Smooth muscle cell (in vitro differentiated cells): ENCODE data around the gene GSTM3. TPM values are rescaled to one million over a fixed set of nuclear protein-coding genes. Genes with fewer than 3 reads are reported as not detected.

Source experiments
- DNase-seq: peaks from one replicate; lab custom pipeline; 2025; ENCODE audit not compliant: unreplicated experiment; lab: John Stamatoyannopoulos, UW
- H2AFZ ChIP-seq: fragments of 200-600 bp; sonication (generic); 2 replicates; pipeline ENCODE4 v1.6.0; 2016; ENCODE audit warnings: antibody characterized with exemption, low read depth, mild to moderate bottlenecking
- H3F3A ChIP-seq: fragments of 200-600 bp; sonication (generic); 2 replicates; pipeline ENCODE4 v1.6.0; 2017; ENCODE audit warnings: antibody characterized with exemption, low read depth
- H3K27ac ChIP-seq: fragments of 200-600 bp; sonication (generic); 2 replicates; pipeline ENCODE4 v1.5.1; 2016; ENCODE audit warnings: low read depth, mild to moderate bottlenecking
- H3K27me3 ChIP-seq: fragments of 200-600 bp; sonication (generic); 2 replicates; pipeline ENCODE4 v1.6.1; 2016; ENCODE audit warnings: low read depth, mild to moderate bottlenecking
- H3K36me3 ChIP-seq: fragments of 200-600 bp; sonication (generic); 2 replicates; pipeline ENCODE4 v1.5.1; 2016; ENCODE audit warnings: low read depth
- H3K4me1 ChIP-seq: fragments of 200-600 bp; sonication (generic); 2 replicates; pipeline ENCODE4 v1.5.1; 2016; ENCODE audit warnings: low read depth
- H3K4me2 ChIP-seq: fragments of 200-600 bp; sonication (generic); 2 replicates; pipeline ENCODE4 v1.6.0; 2016; ENCODE audit warnings: mild to moderate bottlenecking
- H3K4me3 ChIP-seq: fragments of 200-600 bp; sonication (generic); 2 replicates; pipeline ENCODE4 v1.5.1; 2016; ENCODE audit warnings: mild to moderate bottlenecking
- H3K79me2 ChIP-seq: fragments of 200-600 bp; sonication (generic); 2 replicates; pipeline ENCODE4 v1.6.0; 2016; ENCODE audit warnings: low read depth, mild to moderate bottlenecking
- H3K9ac ChIP-seq: fragments of 200-600 bp; sonication (generic); 2 replicates; pipeline ENCODE4 v1.6.0; 2016; ENCODE audit warnings: low read depth
- H3K9me3 ChIP-seq: fragments of 200-600 bp; sonication (generic); replicated peaks from 2 replicates; pipeline ENCODE4 v1.5.1; 2016; ENCODE audit warnings: low read depth
- H4K20me1 ChIP-seq: fragments of 200-600 bp; sonication (generic); 2 replicates; pipeline ENCODE4 v1.6.0; 2016; ENCODE audit warnings: low read depth
- CTCF ChIP-seq: fragments of 200-600 bp; sonication (generic); IDR thresholded peaks from 2 replicates; pipeline ENCODE4 v1.5.1; 2017; ENCODE audit warnings: borderline replicate concordance, mild to moderate bottlenecking, antibody characterized with exemption; ENCODE audit not compliant: insufficient read depth, poor library complexity, severe bottlenecking
- WGBS: methylation state at CpG from one replicate; pipeline ENCODE4 v1.1.7; 2016; ENCODE audit warnings: low lambda C conversion rate; 5-methylcytosine and 5-hydroxymethylcytosine counted together
- polyA plus RNA-seq: library from polyadenylated mRNA; unstranded; fragments of >200 nt; fragmentation: Nextera tagmentation; extraction: Ambion mirVana; gene quantifications from 2 replicates; pipeline ENCODE4 v1.2.1, GENCODE V29; 2016
- total RNA-seq: library from RNA; depleted of rRNA; stranded (reverse); fragments of >200 nt; gene quantifications from 2 replicates; pipeline ENCODE4 v1.2.3, GENCODE V29; 2014

The GSTM3 gene
- total and polyA plus RNA-seq, 2 experiments from 2014 or later, result 153 to 218 TPM

GRCh38 chr1:109739738-109740614, 862 bp downstream of the GSTM3 start:
- Histone ChIP-seq H3K27me3 (no peaks in the 10 kb centered on the region), H3K4me1 (peaks cover 11% of the 10 kb centered on the region), H3K9me3 (no peaks in the 10 kb centered on the region), H3K4me3 (peak overlapping the region; percentile 87), H4K20me1 (no peaks in the 10 kb centered on the region), H3K9ac (peak overlapping the region; percentile 90), H3K27ac (peak overlapping the region; percentile 81), H3K36me3 (peaks cover 4% of the 10 kb centered on the region), H3K79me2 (peaks cover 5% of the 10 kb centered on the region), H2AFZ (peak overlapping the region; percentile 94), H3K4me2 (peak overlapping the region; percentile 98), H3F3A (no peaks in the 10 kb centered on the region)
- TF ChIP-seq CTCF, result no peak
- DNase-seq, result peak; percentile 72
- WGBS, result 1% methylated on average over 70 of the region's 86 CpGs

- no peak for DNase-seq
- no peak for TF ChIP-seq CTCF
- Histone ChIP-seq H3K27me3 (no peaks in the 10 kb centered on the region), H3K9me3 (no peaks in the 10 kb centered on the region), H3K4me2 (no peak overlapping the region), H4K20me1 (no peaks in the 10 kb centered on the region), H3K9ac (no peak overlapping the region), H3K79me2 (no peaks in the 10 kb centered on the region), H2AFZ (no peak overlapping the region), H3K36me3 (peaks cover 4% of the 10 kb centered on the region), H3K4me3 (peak overlapping the region; percentile 10), H3K4me1 (no peaks in the 10 kb centered on the region), H3F3A (no peaks in the 10 kb centered on the region), H3K27ac (no peak overlapping the region)
- 92% methylated on average over 4 of the region's 4 CpGs for WGBS
Measured at GRCh38 chr1:109733236-109733870, 7.5 kb downstream of the GSTM3 start.

- Histone ChIP-seq H3K79me2 (no peaks in the 10 kb centered on the region), H3K27me3 (no peaks in the 10 kb centered on the region), H3K9me3 (no peaks in the 10 kb centered on the region), H3K4me3 (peak overlapping the region; percentile 20), H3F3A (no peaks in the 10 kb centered on the region), H3K4me1 (no peaks in the 10 kb centered on the region), H3K27ac (no peak overlapping the region), H3K36me3 (peaks cover 4% of the 10 kb centered on the region), H4K20me1 (no peaks in the 10 kb centered on the region), H2AFZ (no peak overlapping the region), H3K4me2 (no peak overlapping the region), H3K9ac (no peak overlapping the region)
- 81% methylated on average over 3 of the region's 3 CpGs for WGBS
- no peak for DNase-seq
- no peak for TF ChIP-seq CTCF
Measured at GRCh38 chr1:109732390-109732881, 8.4 kb downstream of the GSTM3 start.
